Medulla oblongata (tissue), 1 donor: ENCODE measurements around the gene FKBP3.
"Not testable (repeated sequence)": the region's sequence is repeated elsewhere in the genome, so short reads cannot be mapped to it uniquely, and the experiment has no call there.

ENCODE experiments used
- DNase-seq: peaks from one replicate; pipeline ENCODE4 v3.0.0-alpha.2; 2015; ENCODE audit errors: extremely low spot score

The FKBP3 gene

DNA sequence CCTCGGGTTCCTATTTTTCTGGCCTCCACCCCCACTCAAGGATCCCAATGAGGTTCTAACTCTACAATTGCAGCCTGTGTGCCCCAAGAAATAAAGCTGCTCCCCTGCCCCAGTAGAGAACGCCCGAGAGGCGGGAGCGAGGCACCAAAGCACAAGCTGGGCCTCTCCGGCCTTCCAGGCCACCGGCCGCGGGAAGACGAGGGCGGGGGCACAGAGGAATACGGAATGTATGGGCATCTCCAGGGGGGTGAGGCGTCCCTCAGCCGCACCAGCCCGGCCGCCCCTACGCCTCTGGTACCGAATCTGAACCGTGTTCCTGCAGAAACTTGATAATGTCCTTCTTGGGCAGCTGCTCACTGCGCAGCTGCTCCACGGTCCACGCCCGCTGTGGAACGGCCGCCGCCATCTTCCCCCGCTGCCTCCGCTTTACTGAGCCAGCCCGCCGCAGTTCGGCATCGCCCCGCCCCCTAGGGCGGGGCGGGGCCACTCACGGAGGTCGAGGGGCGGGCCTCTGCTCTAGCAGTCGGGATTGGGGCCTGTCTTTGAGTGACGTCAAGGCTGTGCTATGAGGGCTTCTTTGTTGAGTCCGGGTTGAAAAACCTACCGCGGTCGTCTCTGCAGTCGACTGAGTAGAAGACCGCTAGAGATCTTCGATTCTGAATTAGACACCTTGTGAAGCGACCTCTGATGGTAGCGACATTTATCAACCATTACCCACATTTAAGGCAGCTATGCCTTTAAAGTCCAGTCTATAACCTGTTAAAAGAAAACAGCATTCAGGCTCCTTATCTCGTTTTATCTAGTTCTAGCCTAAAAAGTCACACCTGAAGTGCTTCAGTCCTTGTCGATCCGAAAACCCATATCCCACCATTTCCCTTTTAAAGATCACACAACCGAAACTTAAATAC, at the start of gene FKBP3:
Gene FKBP3 (minus strand): TSS at position 431 of the 908 bp plus-strand sequence. CDS start 25 bp downstream, at position 406.
- DNase-seq: peak; percentile 100

DNA sequence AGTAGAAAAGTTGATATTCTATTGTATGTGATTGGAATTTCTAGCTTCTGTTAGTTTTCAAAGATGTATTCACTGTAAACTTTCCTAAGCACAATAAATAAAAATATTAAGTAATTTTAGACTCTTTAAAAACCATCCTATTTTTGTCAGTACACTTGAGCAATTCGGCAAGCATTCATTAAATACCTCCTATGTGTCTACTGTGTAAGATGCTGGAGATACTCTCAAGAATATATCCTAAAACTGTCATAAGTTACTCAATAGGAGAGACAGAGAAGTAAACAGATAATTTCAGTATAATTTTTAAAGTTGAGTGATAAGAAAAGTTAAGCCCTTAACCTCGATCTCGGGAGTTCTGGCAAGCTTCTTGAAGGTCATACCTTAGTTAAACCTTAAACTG, 47.5 kb upstream of the FKBP3 start:
- no peak for DNase-seq

GRCh38 chr14:45181329-45181728, 47.0 kb upstream of the FKBP3 start:
- DNase-seq: no peak

GRCh38 chr14:45177076-45177475, 42.8 kb upstream of the FKBP3 start:
- DNase-seq: no peak

- no peak for DNase-seq
Observed at GRCh38 chr14:45169906-45170305, 35.6 kb upstream of the FKBP3 start.

- DNase-seq: no peak
Observed at GRCh38 chr14:45156067-45156466, 21.8 kb upstream of the FKBP3 start.

DNA sequence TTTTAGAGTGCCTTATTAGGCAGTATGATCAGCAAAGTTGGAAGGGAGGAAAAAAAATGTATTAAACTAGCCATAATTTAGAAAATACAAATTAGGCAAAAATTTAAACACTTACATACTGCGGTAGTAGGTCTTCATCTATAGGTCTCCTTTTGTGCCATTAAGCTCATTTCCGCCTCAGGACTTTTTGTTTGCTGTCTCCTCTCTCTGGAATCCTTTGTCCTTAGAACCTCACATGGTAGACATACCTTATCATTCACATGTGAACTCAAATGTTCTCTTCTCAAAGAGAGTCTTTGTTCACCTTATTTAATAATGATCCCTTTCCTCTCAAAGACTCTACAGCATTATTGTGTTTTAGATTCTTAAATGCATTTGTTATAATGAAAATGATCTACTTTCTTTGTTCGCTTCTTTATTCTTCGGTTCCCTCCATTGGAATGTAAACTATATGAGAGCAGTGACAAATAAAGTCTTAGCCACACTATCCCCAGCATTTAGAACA, 16.2 kb upstream of the FKBP3 start:
- DNase-seq: no peak

DNA sequence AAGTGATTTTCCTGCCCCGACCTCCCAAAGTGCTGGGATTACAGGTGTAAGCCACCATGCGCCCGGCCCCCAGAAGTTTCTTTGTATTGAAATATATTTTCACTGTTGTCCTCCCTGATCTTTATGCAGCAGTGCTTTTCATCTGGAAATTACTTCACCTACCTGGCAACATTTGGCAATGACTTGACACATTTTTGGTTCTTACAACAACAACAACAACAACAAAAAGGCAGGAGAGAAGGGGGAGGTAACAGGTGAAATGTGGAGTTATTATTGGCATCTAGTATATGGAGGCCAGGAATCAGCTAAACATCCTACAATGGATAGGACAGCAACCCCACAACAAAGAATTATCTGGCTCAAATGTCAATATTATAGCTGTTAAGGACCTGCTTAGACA, 15.3 kb upstream of the FKBP3 start:
- no peak for DNase-seq

- DNase-seq: no peak
Observed at GRCh38 chr14:45145214-45145613, 10.9 kb upstream of the FKBP3 start.

DNA sequence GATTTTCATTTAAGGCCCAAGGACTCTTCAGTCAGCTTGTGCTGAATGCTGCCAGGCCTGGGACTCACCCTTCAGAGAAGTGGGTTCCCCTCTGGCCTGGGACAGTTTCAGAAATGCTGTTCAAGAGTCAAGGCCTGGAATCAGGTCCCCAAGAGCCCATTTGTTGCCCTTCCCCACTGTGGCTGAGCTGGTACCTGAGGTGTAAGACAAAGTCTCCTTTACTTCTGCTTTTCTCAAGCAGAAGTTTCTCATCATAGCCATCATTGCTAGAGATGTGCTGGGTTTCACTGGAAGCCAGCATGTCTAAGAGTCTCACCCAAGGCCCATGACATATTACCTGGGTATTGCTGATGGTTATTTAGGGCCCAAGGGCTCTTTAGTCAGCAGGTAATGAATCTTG, 10.4 kb upstream of the FKBP3 start:
- DNase-seq: no peak

- not testable (repeated sequence) for DNase-seq
Observed at GRCh38 chr14:45142083-45142482, 7.8 kb upstream of the FKBP3 start.

- no peak for DNase-seq
Observed at GRCh38 chr14:45140661-45141187, 6.4 kb upstream of the FKBP3 start.

DNA sequence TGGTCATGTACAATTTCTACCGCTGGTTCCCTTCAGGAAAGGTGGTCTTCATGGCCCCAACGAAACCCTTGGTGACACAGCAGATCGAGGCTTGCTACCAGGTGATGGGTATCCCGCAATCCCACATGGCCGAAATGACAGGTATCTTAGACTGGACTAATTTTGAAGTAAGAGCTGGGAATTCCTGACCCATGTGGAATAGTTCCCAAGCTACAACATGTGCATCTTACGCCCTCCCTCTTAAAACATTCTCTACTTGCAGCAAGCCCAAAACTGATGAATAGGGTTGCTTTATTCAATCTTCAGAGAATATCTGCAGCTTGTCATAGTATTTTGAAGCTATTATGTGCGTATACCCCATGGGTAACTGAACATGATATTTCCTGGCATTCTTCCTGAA, 2.1 kb upstream of the FKBP3 start:
- no peak for DNase-seq

- peak; percentile 98 for DNase-seq
Observed at GRCh38 chr14:45135659-45136395, 1.5 kb upstream of the FKBP3 start, which contains the start of gene FANCM. Gene FANCM (plus strand): TSS chr14:45135930. CDS start chr14:45136032, 102 bp downstream.

DNA sequence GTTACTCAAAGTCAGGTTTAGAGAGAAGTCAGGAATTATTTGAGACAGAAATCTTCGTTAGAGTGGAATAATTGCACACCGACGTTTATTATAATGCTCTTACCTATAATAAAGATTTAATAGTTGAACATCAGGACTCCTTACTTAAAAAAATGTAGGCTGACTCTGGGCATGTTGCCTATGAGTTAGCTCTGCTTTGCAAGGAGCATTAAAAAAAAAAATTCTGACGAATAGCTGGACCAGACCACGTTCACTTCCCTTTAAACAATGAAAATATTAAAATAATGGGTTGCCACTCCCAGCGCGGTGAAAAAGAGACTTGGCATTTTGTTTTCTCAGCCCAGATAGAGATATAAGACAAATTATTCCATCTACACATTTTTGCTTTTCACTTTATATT, 875 bp upstream of the FKBP3 start:
- no peak for DNase-seq

DNA sequence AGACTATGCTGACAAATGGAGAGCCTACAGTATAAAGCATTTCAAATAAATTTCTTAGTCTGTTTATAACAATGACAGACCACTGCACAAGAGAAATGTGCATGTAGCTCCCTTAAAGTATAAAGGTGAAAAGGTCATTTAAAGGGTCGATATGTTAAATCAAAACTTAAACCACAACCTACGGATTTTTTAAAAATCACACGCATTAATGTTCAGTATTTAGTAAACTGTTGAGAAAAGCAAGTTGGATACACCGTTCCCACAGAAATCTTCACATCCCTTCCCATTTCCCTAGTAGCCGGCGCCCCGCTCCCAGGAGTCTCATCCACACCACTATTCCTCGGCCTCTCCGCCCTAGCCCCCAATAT, 614 bp downstream of the FKBP3 start:
- DNase-seq: peak; percentile 9

- DNase-seq: no peak
Observed at GRCh38 chr14:45128963-45129629, 5.2 kb downstream of the FKBP3 start.

DNA sequence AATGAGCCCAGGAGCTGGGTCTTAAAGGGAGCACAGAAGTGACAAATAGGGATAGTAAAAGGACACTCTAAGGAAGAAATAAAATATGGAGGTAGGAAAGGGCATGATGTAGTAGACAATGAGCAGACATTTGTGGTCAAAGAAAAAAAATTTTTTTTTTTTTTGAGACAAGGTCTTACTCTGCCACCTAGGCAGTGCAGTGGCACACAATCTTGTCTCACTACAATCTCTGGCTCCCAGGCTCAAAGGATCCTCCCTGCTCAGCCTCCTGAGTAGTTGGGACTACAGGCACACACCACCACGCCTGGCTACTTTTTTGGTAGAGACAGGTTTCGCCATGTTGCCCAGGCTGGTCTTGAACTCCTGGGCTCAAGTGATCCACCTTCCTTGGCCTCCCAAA, 8.5 kb downstream of the FKBP3 start:
- DNase-seq: no peak

DNA sequence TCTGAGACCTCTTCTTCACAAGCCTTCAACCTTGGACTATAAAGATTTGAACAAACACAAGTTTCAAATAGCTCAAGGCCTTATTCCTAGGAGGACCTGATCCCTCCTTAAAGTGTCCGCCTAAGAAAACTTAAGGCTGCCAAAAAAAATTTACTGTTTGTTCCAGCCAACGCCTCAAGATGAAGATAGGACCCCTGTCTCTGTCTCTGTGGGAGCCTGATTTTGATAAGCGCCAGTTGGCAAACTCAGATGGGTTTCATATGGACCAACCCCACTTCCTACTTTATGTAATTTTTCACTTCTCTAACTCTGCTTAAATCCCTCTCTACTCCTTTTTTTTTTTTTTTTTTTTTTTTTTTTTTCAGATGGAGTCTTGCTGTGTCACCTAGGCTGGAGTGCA, 11.0 kb downstream of the FKBP3 start:
- no peak for DNase-seq

GRCh38 chr14:45120096-45120495, 14.2 kb downstream of the FKBP3 start:
- no peak for DNase-seq

DNA sequence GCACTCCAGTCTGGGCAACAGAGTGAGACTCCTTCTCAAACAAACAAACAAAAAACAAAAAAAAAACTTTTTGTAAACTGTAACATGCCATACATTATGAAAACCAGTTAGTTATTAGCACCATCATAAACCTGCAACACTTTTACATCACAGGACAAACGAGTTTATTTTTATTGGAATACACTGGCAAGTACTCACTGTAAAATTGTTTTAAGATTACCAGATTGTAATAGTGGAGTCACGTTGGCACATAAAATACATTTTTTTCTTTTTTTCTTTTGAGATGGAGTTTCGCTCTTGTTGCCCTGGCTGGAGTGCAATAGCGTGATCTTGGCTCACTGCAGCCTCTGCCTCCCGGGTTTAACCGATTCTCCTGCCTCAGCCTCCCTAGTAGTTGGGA, 15.7 kb downstream of the FKBP3 start:
- DNase-seq: no peak

GRCh38 chr14:45114327-45114726, 20.0 kb downstream of the FKBP3 start:
- DNase-seq: no peak
